GM13976 (cell line): ENCODE results near the gene FARS2.
"Not testable (repeated sequence)": the region's sequence is repeated elsewhere in the genome, so short reads cannot be mapped to it uniquely, and the experiment has no call there.

Source experiments
- DNase-seq: peaks from one replicate; pipeline ENCODE4 v3.0.0; 2012; ENCODE audit warnings: low spot score
- CTCF ChIP-seq: IDR thresholded peaks from 2 replicates; pipeline ENCODE4 v1.5.1; 2012; ENCODE audit warnings: borderline replicate concordance, mild to moderate bottlenecking; ENCODE audit not compliant: insufficient read depth; ENCODE audit errors: extremely low read depth, missing control alignments, control extremely low read depth
- in situ Hi-C: fragments of 300-500 bp; cut with MboI; formaldehyde crosslinking; loops from one replicate; pipeline ENCODE4 v1.12.0; 2022; ENCODE audit warnings: low sequenced_read_pairs, mixed read lengths, inconsistent platforms; ENCODE audit not compliant: unreplicated experiment

Gene FARS2

GRCh38 chr6:5786969-5787720, 525.8 kb downstream of the FARS2 start:
- TF ChIP-seq CTCF = no peak
- DNase-seq = no peak
- in situ Hi-C loops = no loop called here

DNA sequence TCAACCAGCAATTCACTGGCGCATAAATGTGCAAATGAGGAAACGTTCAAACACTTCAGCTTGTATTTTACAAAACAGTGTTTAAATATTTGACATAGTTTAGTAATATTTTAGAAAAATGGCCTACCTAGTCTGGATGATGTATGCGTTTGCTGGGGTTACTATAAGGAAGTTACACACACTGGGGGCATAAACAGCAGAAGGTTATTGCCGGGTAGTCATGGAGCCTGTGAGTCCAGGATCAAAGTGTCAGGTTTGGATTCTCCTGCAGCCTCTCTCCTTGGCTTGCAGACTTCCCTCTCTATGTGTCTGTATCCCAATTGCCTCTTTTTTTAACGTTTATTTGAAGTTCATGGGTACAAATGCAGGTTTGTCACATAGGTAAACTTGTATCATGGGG, 528.1 kb downstream of the FARS2 start:
- DNase-seq, in situ Hi-C loops: not testable (repeated sequence)

GRCh38 chr6:5796555-5796954, 535.2 kb downstream of the FARS2 start:
- in situ Hi-C loops, DNase-seq: not testable (repeated sequence)

GRCh38 chr6:5806406-5806805, 545.1 kb downstream of the FARS2 start:
- in situ Hi-C loops, DNase-seq: not testable (repeated sequence)

DNA sequence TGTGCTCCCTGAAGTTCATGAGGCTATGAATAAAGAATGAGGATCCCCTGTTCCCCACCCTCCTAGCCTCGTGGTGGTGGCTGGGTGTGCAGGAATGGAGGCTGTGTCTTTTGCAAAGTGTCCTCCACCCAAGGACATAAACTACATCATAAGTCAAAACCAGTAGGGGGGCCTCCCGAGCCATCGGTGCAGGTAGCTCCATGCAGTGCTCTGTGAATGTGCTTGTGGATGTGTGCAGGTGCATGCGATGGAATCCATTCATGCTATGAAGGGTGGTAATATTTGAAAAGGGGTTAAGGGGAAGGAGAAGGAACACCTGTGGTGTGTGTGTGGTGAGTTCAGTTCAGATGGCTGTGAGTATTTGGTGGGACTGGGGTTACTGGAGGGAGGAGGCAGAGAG, 548.1 kb downstream of the FARS2 start:
- in situ Hi-C loops = no loop called here
- TF ChIP-seq CTCF = no peak

GRCh38 chr6:5811997-5812396, 550.7 kb downstream of the FARS2 start:
- TF ChIP-seq CTCF = no peak
- in situ Hi-C loops = no loop called here

More for the DNA sequence above, 548.1 kb downstream of the FARS2 start:
- no peak for DNase-seq

DNA sequence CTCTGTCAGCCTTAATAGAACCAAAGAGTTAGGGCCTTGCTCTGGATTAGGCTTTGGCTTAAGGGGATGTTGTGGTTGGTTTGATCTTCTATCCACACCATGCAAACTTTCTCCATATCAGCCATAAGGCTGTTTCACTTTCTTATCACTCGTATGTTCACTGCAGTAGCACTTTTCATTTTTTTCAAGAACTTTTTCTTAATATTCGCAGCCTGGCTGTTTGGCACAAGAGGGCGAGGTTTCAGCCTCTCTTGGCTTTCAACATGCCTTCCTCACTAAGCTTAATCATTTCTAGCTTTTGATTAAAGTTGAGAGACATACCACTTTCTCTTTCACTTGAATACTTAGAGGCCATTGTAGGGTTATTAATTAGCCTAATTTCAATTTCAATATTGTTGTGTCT, 552.3 kb downstream of the FARS2 start:
- in situ Hi-C loops = no loop called here
- TF ChIP-seq CTCF = no peak
- no peak for DNase-seq

More at GRCh38 chr6:5811997-5812396, 550.7 kb downstream of the FARS2 start:
- no peak for DNase-seq

- in situ Hi-C loops = no loop called here
- no peak for TF ChIP-seq CTCF
- no peak for DNase-seq
These were observed 552.8 kb downstream of the FARS2 start for GRCh38 chr6:5814116-5814515.
